C4-2B (cell line): Measurements from ENCODE around the gene CLCNKB.
"Not testable (repeated sequence)": the region's sequence is repeated elsewhere in the genome, so short reads cannot be mapped to it uniquely, and the experiment has no call there.

Source experiments
- H3K27ac ChIP-seq: fragments of 450-650 bp; 2 replicates; pipeline ENCODE4 v1.5.1; 2017
- ZFX ChIP-seq: fragments of 450-650 bp; IDR thresholded peaks from 2 replicates; pipeline ENCODE4 v1.6.1; 2017
- TF ChIP-seq, protein P1 (sequence below): fragments of 450-650 bp; conservative IDR thresholded peaks from 2 replicates; pipeline ENCODE4 v1.5.1; 2017; ENCODE audit warnings: mild to moderate bottlenecking

Gene CLCNKB

DNA sequence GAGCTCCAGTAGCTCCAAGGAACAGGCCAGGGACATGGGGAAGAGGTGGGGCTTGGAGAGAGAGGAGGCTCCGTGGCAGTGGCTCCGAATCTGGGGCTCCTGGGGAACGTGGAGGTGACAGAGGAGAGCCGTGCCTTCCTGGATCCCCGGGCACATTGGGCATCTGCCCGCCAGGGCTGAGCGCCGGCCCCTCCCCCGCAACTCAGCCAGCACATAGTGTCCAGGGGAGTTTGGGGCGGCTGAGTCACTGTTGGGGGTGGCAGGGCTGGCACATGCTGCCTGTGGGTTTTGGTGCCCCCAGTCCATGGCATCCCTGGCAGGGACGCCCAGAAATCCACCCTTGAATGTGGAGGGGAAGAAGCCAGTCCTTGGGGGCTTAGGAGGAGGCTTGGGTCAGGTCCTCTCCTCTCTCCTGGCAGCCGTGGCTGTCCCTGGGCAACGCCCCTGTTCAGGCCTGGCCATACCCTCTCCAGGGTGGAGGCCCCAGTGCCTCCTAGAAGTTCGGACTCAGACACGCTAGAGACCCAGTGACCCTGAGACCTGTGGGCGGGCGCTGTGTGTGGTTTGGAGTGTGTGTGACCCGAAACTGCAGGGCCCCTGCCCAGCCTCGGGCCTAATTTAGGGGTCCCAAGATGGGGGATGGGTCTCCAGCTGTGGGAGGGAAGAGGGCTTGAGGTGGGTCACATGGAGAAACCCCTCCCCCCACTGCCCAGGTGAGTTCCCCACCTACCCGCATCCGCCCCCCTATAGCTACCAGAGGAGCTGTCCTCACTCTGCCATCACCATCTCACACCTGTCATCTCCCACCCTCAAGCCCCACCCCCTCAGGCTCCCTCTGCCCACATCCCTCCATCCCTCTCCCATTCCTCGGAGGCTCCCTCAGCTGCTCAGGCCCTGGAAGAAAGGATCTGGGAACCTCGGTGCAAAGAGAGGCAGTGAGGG is 27.4 kb upstream of the CLCNKB start:
- TF ChIP-seq, protein P1, sequence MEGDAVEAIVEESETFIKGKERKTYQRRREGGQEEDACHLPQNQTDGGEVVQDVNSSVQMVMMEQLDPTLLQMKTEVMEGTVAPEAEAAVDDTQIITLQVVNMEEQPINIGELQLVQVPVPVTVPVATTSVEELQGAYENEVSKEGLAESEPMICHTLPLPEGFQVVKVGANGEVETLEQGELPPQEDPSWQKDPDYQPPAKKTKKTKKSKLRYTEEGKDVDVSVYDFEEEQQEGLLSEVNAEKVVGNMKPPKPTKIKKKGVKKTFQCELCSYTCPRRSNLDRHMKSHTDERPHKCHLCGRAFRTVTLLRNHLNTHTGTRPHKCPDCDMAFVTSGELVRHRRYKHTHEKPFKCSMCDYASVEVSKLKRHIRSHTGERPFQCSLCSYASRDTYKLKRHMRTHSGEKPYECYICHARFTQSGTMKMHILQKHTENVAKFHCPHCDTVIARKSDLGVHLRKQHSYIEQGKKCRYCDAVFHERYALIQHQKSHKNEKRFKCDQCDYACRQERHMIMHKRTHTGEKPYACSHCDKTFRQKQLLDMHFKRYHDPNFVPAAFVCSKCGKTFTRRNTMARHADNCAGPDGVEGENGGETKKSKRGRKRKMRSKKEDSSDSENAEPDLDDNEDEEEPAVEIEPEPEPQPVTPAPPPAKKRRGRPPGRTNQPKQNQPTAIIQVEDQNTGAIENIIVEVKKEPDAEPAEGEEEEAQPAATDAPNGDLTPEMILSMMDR, result no peak
- TF ChIP-seq ZFX, result no peak
- no peak overlapping the region for H3K27ac ChIP-seq

DNA sequence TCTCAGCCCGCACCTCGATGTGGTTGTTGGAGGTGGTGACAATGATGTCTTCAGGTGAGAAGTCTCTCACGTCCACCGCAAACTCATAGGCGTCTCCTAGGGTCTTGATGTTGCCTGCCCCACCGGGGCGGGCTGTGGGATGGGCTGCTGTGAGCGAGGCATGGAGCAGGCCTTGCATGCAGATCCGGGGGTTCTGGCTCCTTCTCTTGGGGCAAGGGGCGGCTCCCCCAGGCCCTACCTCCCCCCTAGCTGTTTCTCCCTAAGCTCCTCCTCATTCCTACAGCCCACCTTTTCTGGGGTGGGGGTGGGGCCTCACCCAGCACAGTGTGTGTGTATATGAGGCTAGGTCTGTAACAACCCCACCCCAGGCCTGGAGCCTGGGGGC is 26.5 kb upstream of the CLCNKB start:
- TF ChIP-seq ZFX, result no peak
- TF ChIP-seq, protein P1, result no peak
- H3K27ac ChIP-seq, result no peak overlapping the region

DNA sequence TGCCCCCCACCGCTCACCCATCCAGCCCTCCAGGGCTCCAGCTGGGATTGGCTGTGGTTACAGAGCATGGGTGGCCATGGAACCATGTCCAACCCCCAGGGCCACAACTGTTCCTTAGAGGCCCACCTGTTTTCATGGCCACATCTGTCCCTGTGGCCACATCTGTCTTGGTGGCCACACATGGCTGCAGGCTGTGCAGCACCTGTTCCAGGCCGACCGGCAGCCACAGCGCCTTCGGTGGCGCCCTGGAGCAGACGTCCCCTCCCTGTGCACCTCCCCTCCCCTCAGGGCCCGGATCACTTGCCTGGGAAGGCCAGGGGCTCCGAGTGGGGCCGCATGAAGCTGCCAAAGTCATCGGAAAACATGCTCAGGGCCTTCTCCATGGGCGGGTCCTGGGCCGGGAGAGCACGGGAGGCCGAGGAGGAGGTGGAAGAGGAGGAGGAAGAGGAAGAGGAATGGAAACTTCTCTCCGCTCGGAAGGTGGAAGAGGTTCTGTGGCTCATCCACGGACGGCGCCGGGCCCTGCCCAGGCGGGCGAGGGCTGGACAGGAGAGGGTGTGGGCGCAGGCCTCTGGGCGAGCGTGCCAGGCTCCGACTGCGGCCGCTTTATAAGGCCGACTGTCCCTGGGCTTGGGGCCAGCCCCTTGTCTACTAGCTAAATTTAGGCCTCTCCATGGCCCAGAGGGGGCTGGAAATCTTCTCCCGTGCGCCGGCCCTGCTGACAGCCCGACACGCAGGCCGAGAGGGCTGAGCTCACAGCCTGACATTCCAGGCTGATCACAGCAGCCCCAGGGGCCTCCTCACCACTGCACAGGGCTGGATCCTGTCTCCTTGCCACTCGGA is 25.9 kb upstream of the CLCNKB start, which contains the start of gene HSPB7:
HSPB7 (minus strand) TSS at position 583 of the 843 bp plus-strand sequence; CDS start at position 503, 80 bp downstream.
- no peak within 1 kb of the TSS for H3K27ac ChIP-seq
- no peak for TF ChIP-seq ZFX
- TF ChIP-seq, protein P1, result no peak

DNA sequence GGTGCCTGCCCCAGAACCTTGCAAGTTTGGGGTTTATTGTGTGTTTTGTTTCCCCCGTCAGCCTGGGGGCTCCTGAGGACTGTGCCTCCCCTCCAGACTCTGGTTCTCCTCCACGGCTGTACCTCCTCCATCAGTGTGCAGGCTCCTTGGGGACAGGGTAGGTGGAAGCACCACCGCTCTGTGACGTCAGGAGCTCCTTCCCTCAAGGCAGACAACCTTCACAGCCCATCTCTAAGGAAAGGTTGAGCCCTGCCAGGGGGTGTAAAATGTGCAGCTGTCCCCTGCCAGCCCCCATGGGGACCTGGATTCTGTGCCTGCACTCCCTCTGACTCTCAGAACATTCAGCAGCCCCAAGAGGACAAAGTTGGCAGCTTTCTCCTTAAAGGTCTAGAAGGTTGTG is 25.3 kb upstream of the CLCNKB start:
- TF ChIP-seq ZFX, result no peak
- no peak overlapping the region for H3K27ac ChIP-seq

DNA sequence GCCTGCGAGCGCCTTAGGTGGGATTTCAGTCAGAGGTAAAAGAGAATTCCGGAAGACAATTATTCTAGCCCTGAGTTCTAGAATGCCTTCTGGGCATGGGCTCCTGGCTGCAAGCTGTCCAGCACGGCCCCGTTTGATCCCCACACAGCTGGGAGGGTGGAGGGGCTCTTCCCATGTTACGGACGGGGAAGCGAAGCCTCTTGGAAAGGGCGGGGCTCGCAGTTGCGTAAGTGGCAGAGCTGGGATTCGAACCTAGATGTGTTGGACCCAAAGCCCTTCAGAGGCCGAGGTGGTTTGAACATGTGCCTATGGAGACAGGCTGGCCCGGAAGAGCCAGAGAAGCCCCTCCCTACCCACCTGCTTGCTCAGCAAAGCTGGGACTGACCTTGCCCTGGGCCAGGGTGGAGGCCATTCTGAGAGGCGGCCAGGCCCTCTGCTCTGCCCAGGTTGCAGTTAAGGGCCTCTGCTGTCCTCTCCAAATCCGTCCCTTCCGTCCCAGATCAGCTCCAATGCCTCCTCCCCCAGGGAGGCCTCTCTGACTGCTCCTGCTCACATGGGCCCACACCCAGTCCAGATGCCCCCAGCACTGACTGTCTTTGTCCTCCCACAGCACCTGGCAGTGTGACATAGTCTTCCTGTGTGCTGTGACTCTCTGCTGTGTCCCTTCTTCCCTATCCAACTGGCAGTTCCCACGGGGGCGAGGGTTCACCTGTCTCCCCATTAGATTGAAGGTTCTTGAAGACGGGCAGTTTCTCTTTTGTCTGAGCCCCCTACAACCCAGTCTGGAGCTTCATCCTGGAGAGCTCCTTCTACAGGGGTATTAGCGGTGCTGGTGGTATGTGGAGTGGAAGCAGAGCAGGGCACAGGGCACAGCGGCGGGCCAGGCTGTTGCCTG is 24.6 kb upstream of the CLCNKB start:
- no peak overlapping the region for H3K27ac ChIP-seq
- TF ChIP-seq, protein P1, result no peak
- TF ChIP-seq ZFX, result no peak

DNA sequence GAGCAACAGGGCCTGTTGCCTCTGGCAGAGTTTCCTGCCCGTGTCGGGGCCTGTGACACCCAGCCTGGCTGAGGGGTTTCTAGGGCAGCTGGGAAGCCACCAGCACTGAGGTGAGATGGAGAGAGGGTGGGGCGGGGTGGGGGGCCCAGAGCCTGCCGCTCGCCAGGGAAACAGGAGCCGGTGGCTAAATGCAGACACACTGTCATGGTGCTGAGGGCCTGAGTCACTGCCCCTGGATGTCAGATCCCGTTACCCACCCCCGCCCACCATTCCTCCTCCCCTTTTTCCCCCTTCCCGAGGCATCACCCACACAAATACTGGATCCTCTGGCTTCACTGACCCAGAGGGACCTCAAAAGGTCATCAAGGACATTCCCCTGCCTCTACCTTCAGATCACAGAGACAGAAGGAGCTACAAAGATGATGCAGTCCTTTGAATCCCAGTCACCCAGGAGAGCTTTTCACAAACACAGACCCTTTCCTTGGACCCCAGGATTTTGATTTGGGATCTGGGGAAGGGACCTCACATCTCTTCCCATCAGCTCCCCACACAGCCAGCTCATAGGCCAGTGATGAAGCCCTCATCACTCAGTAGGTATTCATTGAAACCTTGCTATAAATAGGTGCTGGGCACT is 23.8 kb upstream of the CLCNKB start:
- no peak overlapping the region for H3K27ac ChIP-seq
- no peak for TF ChIP-seq ZFX
- TF ChIP-seq, protein P1, result no peak

DNA sequence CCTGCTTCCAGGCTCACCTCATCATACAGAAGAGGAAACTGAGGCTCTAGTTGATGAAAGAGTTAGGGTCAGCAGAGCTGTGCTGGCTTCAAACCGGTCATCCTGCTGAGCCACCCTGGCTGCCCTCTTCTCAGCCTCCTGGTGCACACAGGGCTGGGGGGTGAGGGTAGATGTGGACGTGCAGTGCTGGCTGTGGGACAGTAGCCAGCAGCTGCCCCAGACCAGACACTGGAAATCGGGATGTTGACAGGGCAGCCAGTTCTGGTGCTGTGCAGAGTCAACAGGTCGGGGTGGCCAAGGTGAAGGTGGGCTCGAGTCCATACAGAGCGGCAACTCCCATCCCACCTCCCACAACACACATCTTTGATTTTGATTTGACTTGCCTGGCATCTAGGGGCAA is 23.3 kb upstream of the CLCNKB start:
- TF ChIP-seq ZFX, result no peak
- TF ChIP-seq, protein P1, result no peak

DNA sequence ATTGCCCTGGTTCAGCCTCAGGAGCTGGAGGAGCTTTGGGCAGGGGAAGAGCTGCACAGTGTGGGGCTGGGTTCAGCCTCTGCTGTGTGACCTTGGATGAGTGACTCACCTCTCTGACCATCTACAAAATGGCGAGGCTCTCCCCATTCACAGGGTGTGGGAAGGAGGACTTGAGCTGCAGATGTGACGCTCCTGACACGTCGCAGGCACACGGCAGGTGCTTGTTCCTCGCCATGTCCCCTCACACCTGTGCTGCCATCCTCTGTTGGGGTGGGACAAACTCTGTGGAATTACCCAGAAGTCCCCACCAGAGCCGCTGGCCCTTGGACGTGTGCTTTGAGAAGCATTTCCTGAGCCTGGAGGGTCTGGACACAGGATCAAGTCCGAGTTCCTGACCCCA is 22.7 kb upstream of the CLCNKB start:
- not testable (repeated sequence) for H3K27ac ChIP-seq

More for the DNA sequence above, 23.3 kb upstream of the CLCNKB start:
- H3K27ac ChIP-seq, result no peak overlapping the region
